ENCODE measurements around the gene SORBS2.
"Not testable (repeated sequence)": the region's sequence is repeated elsewhere in the genome, so short reads cannot be mapped to it uniquely, and the experiment has no call there.

The SORBS2 gene

DNA sequence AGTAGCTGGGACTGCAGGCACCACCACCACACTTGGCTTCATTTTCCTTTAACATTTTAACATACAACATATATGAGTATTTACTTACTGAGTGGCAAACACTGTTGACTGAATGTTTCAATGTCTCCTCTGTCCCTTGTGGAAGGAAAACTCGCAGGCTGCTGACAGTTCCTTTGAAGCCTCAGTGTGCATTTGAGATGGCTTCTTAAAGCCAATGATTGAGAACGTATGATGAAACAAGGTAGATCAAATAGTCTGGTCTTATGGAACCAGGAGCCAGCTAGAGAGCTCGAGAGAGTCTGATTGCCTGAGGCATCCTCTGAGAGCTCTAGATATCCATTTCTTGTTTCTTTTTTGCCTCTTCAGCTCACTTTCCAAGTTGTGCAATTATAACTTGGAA lies 233.7 kb downstream of the SORBS2 start:
- no peak for DNase-seq

GRCh38 chr4:185576962-185577950 lies 234.7 kb downstream of the SORBS2 start:
- no peak for DNase-seq

GRCh38 chr4:185576314-185576961 lies 235.6 kb downstream of the SORBS2 start:
- no peak for DNase-seq

DNA sequence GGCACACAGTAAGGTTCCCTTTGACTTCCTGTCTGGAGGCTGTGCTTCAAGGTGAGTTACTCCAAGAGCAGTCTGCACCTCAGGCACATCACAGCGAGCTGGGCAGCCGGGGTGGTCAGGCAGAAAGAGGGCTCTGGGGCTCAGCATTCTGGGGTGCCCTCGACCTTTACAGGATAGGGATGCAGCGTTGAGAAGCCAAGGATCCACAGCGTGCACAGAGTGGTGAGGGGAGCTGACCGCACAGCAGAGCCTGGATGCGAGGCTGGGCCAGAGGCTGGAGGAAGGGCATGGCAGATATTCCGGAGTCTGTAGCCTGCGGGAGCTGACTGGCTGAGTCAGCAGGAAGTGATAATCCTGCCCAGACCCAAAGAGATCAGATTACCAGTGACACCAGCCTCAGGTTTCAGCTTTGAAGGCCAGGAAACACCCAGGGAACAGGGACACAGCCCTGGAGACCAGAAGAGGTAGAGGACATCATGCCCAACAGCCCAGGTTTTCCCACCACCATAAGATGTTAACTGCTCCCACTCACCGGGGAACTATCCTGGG lies 238.3 kb downstream of the SORBS2 start:
- DNase-seq, result no peak

DNA sequence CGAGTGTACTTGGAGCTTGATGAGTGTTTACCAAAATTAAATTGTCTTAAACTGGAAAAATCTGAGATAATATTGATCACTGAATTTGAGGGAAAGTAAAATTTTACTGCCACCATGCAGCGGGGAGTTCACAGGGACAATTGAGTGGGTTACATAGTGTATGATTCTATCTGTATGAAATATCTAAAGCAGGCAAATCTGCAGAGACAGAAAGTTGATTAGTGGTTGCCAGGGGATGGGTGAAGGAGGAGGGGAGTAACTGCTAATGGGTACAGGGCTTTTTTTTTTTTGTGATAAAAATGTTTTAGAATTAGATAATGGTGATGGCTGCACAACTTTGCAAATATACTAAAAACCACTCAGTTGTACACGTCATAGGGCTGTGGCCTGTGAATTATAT lies 241.3 kb downstream of the SORBS2 start:
- DNase-seq, result no peak

- DNase-seq, result no peak
Observed at GRCh38 chr4:185567381-185568376, 244.3 kb downstream of the SORBS2 start.

DNA sequence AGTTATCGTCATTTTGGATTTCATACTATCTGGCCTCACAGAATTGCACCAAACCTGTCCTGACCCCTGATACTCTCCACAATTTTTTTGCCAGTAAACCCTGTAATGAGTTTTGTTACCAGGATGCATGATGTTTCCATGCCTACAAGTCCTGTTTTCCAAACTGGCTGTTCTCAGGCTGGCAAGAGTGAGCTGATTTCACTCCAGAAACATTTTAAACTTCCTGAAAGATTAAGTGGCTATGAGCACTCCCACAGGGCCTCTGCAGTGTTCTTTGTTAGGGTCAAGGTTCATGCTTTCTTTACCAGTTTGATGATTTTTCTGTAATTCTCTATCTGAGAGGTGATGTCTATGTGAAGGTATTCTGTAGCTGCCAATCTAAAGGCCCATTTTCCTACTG lies 245.0 kb downstream of the SORBS2 start:
- no peak for DNase-seq

DNA sequence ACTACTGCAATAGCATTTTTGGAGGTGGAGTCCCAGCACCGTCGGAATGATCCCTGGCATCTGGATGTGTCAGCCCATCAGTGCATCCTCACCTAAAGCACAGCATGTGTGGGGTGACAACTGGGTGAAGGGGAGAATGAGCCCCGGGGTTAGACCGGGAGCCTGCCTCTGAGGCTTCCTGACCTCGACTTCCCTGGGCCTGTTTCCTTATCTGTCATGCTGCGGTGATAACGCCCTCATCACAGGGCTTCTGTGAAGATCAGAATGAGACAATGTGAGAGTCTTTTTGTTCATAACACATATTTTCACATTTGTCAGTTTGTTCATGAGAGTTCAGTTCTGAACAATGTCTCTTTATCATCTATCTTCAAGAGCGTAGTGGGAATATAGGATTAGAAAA lies 245.6 kb downstream of the SORBS2 start:
- no peak for DNase-seq

DNA sequence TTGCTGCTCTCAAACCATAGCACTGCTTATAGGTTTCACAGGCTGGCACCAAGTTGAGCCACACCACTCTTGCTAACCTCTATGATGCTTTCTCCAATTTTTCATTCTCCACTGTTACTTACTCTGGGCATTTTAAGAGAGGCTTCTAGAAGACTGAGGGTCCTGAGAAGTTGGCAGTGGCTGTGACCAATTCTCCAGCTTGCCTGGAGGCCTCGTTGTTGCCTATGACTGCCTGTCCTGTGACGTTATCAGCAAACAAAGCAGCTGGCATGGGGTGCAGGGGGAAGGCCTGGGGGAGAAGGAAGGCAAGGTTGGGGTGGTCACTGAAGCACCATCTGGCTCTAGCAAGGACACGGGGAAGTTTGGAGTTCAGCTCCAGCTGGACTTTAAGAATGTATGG lies 246.3 kb downstream of the SORBS2 start:
- no peak for DNase-seq

GRCh38 chr4:185564349-185564748 lies 247.6 kb downstream of the SORBS2 start:
- DNase-seq, result no peak

DNA sequence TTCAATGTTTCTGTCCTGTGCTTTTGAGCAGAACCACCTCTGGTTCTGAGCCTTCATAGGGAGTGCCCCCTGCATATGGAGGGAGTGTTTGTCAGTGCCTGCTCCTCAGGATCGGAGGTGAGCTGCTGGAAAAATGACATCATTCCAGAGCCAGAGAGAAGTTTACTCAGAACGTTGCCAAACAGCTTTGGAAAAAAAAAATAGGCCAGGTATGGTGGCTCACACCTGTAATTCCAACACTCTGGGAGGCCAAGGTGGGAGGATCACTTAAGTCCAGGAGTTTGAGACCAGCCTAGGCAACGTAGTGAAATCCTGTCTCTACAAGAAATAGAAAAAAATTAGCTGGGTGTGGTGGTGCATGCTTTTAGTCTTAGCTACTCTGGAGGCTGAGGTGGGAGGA lies 249.5 kb downstream of the SORBS2 start:
- no peak for DNase-seq

GRCh38 chr4:185560316-185560715 lies 251.7 kb downstream of the SORBS2 start:
- DNase-seq, result no peak

GRCh38 chr4:185559915-185560281 lies 252.1 kb downstream of the SORBS2 start:
- DNase-seq, result no peak

DNA sequence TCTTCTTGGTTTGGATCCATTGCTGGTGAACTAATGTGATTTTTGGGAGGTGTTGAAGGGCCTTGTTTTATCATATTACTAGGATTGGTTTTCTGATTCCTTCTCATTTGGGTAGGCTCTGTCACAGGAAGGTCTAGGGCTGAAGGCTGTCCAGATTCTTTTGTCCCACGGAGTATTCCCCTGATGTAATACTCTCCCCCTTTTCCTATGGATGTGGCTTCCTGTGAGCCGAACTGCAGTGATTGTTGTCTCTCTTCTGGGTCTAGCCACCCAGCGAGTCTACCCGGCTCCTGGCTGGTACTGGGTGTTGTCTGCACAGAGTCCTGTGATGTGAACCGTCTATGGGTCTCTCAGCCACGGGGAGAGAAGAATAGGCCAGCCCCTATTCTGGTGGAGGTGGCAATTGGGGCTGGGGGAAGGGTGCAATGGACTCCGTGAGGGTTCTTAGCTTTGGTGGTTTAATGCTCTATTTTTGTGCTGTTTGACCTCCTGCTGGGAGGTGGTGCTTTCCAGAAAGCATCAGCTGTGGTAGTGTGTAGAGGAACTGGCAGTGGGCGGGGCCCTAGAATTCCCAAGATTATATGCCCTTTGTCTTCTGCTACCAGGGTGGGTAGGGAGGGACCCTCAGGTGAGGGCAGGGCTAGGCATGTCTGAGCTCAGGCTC lies 252.6 kb downstream of the SORBS2 start:
- not testable (repeated sequence) for DNase-seq

- no peak for DNase-seq
Observed at GRCh38 chr4:185554365-185555126, 257.4 kb downstream of the SORBS2 start.

- no peak for DNase-seq
Observed at GRCh38 chr4:185552254-185552653, 259.7 kb downstream of the SORBS2 start.

- DNase-seq, result no peak
Observed at GRCh38 chr4:185550933-185551332, 261.1 kb downstream of the SORBS2 start.

- no peak for DNase-seq
Observed at GRCh38 chr4:185549095-185549639, 262.8 kb downstream of the SORBS2 start.

DNA sequence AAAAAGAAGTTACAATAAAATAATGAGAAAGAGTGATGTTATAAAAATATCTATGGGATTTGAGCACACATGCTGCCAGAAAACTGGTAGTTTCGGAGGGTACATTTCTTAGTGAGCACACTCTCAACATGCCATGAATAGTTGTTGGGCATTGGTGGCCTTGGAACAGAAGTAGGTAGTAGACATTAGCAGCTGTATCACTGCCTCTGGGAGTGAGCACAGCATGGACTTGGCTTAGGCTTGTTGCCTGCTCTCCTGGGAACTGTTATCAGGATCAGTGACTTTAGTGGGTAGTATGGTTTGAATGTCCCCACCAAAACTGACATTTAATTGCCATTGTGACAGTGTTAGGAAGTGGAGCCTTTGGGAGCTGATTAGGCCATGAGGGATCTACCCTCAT lies 263.4 kb downstream of the SORBS2 start:
- DNase-seq, result no peak

- DNase-seq, result no peak
Observed at GRCh38 chr4:185546335-185546734, 265.7 kb downstream of the SORBS2 start.

Data from AML-193 (cell line).